Measurements from ENCODE around the gene KCNK2.
A peak's percentile ranks its signal among the peaks of the same experiment; 100 is the strongest.

Gene KCNK2

DNA sequence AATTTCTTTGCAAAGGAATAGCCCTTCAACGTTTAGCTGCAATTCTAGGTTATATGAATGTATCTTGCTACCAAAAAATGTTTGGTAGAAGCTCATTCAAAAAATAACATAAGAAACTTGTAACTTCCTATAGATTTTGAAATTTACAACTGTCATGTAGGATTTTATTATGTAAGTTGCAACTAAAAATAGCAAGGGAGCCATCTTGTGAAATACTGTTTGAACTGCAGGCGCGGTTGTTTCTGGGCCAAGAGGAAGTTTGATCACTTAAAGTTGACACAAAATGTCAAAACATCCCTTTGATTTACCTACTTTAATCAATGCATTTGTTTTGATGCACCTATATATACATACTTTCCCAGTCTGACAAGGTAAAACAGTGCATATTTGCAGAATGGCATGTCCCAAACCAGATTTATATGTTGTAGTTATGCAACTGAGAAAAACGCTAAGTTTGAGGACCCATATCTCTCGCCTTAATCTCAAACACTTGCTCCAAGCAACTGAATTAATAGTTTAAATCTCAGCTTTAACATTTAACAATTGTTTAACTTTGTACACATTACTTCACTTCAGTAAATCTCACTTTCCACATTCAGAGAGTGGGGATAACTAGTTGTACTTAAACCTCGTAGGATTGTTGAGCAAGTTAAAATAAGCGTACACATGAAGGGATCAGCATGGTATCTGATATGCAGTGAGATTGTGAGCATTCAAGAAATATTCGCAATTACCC is 63.9 kb downstream of the KCNK2 start:
- peak; percentile 69 to 73 for DNase-seq (ENCODE audit: low read depth in 1 of 2, low spot score in 1 of 2)
- TF ChIP-seq POLR2AphosphoS5 (IDR thresholded peaks at IDR 0.05; ENCODE audit: low read depth) (no peak), SPI1 (IDR thresholded peaks at IDR 0.05; ENCODE audit: borderline replicate concordance, low read depth) (no peak), GABPA (IDR thresholded peaks at IDR 0.05; ENCODE audit: low read depth) (no peak)
- TF ChIP-seq, protein P1, sequence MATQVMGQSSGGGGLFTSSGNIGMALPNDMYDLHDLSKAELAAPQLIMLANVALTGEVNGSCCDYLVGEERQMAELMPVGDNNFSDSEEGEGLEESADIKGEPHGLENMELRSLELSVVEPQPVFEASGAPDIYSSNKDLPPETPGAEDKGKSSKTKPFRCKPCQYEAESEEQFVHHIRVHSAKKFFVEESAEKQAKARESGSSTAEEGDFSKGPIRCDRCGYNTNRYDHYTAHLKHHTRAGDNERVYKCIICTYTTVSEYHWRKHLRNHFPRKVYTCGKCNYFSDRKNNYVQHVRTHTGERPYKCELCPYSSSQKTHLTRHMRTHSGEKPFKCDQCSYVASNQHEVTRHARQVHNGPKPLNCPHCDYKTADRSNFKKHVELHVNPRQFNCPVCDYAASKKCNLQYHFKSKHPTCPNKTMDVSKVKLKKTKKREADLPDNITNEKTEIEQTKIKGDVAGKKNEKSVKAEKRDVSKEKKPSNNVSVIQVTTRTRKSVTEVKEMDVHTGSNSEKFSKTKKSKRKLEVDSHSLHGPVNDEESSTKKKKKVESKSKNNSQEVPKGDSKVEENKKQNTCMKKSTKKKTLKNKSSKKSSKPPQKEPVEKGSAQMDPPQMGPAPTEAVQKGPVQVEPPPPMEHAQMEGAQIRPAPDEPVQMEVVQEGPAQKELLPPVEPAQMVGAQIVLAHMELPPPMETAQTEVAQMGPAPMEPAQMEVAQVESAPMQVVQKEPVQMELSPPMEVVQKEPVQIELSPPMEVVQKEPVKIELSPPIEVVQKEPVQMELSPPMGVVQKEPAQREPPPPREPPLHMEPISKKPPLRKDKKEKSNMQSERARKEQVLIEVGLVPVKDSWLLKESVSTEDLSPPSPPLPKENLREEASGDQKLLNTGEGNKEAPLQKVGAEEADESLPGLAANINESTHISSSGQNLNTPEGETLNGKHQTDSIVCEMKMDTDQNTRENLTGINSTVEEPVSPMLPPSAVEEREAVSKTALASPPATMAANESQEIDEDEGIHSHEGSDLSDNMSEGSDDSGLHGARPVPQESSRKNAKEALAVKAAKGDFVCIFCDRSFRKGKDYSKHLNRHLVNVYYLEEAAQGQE (IDR thresholded peaks at IDR 0.05; ENCODE audit: insufficient replicate concordance, low read depth) = no peak
- TF ChIP-seq, protein P2, sequence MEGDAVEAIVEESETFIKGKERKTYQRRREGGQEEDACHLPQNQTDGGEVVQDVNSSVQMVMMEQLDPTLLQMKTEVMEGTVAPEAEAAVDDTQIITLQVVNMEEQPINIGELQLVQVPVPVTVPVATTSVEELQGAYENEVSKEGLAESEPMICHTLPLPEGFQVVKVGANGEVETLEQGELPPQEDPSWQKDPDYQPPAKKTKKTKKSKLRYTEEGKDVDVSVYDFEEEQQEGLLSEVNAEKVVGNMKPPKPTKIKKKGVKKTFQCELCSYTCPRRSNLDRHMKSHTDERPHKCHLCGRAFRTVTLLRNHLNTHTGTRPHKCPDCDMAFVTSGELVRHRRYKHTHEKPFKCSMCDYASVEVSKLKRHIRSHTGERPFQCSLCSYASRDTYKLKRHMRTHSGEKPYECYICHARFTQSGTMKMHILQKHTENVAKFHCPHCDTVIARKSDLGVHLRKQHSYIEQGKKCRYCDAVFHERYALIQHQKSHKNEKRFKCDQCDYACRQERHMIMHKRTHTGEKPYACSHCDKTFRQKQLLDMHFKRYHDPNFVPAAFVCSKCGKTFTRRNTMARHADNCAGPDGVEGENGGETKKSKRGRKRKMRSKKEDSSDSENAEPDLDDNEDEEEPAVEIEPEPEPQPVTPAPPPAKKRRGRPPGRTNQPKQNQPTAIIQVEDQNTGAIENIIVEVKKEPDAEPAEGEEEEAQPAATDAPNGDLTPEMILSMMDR (IDR thresholded peaks at IDR 0.05; ENCODE audit: insufficient read depth, low read length) = no peak
- Histone ChIP-seq H3K27ac (replicated peaks) (peak overlapping the region; percentile 77), H3K4me3 (replicated peaks; ENCODE audit: insufficient read depth, low read length) (no peak overlapping the region), H3K27me3 (ENCODE audit: insufficient read depth, poor library complexity, severe bottlenecking) (no peaks in the 10 kb centered on the region)

GRCh38 chr1:215147024-215147423 is 64.5 kb downstream of the KCNK2 start:
- Histone ChIP-seq H3K27me3 (ENCODE audit: insufficient read depth, poor library complexity, severe bottlenecking) (no peaks in the 10 kb centered on the region), H3K4me3 (replicated peaks; ENCODE audit: insufficient read depth, low read length) (no peak overlapping the region), H3K27ac (replicated peaks) (no peak overlapping the region; the same call in 1 of the 2 replicates)
- TF ChIP-seq SPI1 (IDR thresholded peaks at IDR 0.05; ENCODE audit: borderline replicate concordance, low read depth) (no peak), GABPA (IDR thresholded peaks at IDR 0.05; ENCODE audit: low read depth) (no peak), POLR2AphosphoS5 (IDR thresholded peaks at IDR 0.05; ENCODE audit: low read depth) (no peak)
- TF ChIP-seq, protein P1 (IDR thresholded peaks at IDR 0.05; ENCODE audit: insufficient replicate concordance, low read depth) = no peak
- TF ChIP-seq, protein P2 (IDR thresholded peaks at IDR 0.05; ENCODE audit: insufficient read depth, low read length) = no peak
- no peak for DNase-seq (ENCODE audit: low read depth in 1 of 2, low spot score in 1 of 2)

- H3K27me3 ChIP-seq (ENCODE audit: insufficient read depth, poor library complexity, severe bottlenecking) = no peaks in the 10 kb centered on the region
- no peak overlapping the region for H3K27ac ChIP-seq (replicated peaks)
- H3K4me3 ChIP-seq (replicated peaks; ENCODE audit: insufficient read depth, low read length) = no peak overlapping the region
- TF ChIP-seq POLR2AphosphoS5 (IDR thresholded peaks at IDR 0.05; ENCODE audit: low read depth) = no peak
- TF ChIP-seq, protein P1 (IDR thresholded peaks at IDR 0.05; ENCODE audit: insufficient replicate concordance, low read depth) = no peak
- TF ChIP-seq, protein P2 (IDR thresholded peaks at IDR 0.05; ENCODE audit: insufficient read depth, low read length) = no peak
- no peak for TF ChIP-seq SPI1 (IDR thresholded peaks at IDR 0.05; ENCODE audit: borderline replicate concordance, low read depth)
- no peak for TF ChIP-seq GABPA (IDR thresholded peaks at IDR 0.05; ENCODE audit: low read depth)
- no peak for DNase-seq (ENCODE audit: low read depth in 1 of 2, low spot score in 1 of 2)
These were observed 69.5 kb downstream of the KCNK2 start for GRCh38 chr1:215151841-215152549.
